Stimulated activated CD4-positive, alpha-beta T cell treated with anti-CD3 and anti-CD28 coated beads, Interleukin-15, amount 100 ng/mL, for 1 hour (primary cell): ENCODE results near the gene ADGRV1.

Experiments
- DNase-seq, 2 donors: peaks; one replicate each; pipeline ENCODE4 v3.0.0-alpha.2; 2020; ENCODE audit warnings: low read depth in 1 of 2, low spot score in 1 of 2

The ADGRV1 gene, protein sequence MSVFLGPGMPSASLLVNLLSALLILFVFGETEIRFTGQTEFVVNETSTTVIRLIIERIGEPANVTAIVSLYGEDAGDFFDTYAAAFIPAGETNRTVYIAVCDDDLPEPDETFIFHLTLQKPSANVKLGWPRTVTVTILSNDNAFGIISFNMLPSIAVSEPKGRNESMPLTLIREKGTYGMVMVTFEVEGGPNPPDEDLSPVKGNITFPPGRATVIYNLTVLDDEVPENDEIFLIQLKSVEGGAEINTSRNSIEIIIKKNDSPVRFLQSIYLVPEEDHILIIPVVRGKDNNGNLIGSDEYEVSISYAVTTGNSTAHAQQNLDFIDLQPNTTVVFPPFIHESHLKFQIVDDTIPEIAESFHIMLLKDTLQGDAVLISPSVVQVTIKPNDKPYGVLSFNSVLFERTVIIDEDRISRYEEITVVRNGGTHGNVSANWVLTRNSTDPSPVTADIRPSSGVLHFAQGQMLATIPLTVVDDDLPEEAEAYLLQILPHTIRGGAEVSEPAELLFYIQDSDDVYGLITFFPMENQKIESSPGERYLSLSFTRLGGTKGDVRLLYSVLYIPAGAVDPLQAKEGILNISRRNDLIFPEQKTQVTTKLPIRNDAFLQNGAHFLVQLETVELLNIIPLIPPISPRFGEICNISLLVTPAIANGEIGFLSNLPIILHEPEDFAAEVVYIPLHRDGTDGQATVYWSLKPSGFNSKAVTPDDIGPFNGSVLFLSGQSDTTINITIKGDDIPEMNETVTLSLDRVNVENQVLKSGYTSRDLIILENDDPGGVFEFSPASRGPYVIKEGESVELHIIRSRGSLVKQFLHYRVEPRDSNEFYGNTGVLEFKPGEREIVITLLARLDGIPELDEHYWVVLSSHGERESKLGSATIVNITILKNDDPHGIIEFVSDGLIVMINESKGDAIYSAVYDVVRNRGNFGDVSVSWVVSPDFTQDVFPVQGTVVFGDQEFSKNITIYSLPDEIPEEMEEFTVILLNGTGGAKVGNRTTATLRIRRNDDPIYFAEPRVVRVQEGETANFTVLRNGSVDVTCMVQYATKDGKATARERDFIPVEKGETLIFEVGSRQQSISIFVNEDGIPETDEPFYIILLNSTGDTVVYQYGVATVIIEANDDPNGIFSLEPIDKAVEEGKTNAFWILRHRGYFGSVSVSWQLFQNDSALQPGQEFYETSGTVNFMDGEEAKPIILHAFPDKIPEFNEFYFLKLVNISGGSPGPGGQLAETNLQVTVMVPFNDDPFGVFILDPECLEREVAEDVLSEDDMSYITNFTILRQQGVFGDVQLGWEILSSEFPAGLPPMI (N-terminal part only)

DNA sequence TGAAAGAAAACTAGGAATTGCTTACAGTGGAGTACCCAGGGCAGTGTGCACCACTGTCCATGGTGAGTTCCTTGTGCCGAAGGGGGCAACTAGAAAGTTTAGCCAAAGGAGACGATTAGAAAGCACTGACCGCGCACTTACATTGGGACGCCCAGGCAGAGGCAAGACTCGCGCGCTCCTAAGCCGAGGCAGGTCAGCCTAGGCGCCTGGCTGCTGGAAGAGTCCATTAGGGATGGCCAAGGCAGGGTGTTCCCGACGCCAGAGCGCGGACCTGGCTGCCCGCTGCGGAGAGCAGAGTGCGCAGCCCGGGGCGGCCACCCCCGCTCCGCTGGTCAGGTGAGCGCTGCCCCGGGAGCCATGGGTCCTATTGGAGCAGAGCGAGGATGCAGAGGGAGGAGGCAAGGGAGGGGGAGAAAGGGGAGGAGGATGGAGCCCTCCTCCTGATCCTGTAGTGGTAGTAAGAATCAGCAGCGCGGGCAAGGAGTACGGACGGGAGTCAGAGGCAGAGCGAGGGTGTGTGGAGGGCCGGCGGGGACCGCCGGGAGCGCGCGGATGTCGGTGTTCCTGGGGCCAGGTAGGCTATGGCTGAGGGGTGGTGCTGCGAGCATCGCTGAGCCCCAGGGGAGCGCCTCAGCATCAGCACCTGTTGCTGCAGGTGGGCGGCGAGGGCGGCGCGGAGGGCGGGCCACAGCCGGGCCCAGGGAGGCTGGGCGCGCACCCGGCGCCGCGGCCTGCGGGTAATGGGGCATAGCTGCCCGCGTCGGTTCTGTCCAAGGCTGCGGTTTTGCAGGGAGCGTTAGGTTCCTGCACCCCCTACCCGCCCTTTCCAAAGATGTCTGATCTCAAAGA lies at the start of gene ADGRV1:
TSS of gene ADGRV1 (plus strand) at position 454 of the 849 bp plus-strand sequence. CDS start at position 553, 99 bp downstream.
- no peak for DNase-seq

DNA sequence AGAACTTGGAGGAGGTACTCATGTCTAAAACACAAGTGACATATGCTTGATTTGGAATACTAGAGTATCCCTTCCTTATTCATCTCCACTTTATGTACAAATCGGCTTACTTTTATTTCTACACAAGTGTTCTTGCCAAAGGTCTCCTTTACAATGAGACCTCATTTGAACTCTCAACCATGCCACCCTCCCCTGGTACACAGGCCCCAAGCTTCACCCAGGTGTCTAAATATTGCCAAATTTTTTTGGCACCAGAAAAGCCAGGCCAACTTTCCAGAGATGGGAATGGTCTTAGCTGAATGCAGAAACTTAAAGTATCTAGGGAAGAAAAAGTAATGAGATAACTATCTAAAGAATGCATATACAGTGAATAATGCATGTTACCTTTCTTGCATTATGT lies 48.2 kb upstream of the ADGRV1 start:
- no peak for DNase-seq

DNA sequence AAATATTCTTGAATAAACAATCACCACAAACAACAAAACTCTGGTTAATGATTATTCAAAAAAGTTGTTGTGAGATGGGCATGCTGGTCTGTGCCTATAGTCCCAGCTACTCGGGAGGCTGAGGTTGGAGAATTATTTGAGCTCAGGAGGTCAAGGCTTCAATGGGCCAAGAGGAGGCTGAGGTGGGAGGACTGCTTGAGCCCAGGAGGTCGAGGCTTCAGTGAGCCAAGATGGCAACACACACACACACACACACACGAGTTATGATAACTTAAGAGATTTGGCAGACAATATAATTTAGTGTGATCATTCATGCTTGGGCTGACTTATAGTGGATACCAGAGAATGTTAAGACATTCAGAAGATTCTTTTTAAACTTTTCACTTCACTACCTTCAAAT lies 44.1 kb upstream of the ADGRV1 start:
- DNase-seq: no peak

- DNase-seq: no peak
Measured at GRCh38 chr5:90518661-90519060, 39.9 kb upstream of the ADGRV1 start.

GRCh38 chr5:90519081-90519480 lies 39.5 kb upstream of the ADGRV1 start:
- no peak for DNase-seq

DNA sequence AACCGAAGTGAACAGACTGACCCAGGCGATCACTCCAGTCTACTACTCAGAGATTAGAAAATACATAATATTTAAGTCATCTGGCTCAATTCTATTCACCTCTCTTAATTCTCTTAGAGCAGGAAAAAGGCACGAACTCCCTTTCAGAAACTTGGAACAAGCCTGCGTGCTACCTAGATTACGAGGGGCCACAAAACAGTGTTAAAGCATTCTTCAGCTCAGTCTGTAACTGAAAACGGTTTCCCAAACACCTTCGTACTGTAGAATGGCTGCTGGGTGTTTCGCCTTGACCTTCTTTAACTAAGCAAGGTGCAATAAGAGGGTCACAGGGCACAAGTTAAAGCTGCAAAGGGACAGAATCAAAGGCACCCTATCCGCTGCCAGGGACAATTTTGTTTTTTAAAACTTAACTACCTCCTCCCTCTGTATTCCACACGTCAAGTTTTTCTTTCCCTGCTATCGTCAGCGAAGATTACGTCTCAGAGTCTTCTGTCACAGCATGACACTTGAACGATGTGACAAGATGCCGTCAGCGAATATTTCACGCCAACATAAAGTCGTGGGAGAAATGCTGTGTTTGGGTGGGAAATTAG lies 29.9 kb upstream of the ADGRV1 start:
- DNase-seq: no peak

DNA sequence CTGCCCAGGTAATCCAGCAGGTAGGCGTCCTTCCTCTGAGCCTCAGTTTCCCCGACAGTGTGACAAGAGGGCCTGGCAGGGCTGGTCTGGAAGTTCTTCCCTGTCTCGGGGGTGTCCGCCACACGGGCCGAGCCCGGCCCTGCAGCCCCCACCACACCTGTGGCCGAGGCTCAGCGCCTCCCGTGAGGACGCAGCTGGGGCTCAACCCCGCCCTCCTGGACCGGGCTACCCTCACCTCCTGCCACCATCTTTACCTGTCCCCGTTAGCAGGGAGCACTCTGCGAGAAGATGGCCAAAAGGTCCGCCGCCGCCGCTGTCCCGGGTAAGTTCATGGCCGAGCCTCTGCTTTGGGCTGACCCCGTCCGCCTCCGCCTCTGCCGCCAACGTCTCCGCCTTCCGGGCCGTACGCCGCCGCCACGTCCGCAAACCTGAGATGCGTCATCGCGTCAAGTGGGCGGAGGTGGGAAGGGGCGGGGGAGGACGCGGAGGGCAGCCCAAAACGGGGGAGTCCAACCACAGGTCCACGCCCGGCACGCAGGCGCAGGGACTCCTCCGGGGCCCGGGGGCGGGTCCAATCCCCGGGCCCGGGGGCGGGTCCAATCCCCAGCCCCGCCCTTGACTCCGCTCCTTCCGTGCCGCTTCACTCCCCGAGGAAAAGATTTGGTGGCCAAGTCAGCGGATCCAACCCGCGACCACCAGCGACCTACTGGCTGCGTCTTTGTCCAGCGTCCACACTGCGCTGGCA lies 29.2 kb upstream of the ADGRV1 start, which contains the start of gene LYSMD3:
TSS of gene LYSMD3 (minus strand) at position 391 of the 745 bp plus-strand sequence. CDS start 4,295 bp downstream, outside the sequence.
- DNase-seq: peak; percentile 93 to 94

GRCh38 chr5:90529939-90530677 lies 28.5 kb upstream of the ADGRV1 start:
- peak in 1 of 2 donors; percentile 12 for DNase-seq

DNA sequence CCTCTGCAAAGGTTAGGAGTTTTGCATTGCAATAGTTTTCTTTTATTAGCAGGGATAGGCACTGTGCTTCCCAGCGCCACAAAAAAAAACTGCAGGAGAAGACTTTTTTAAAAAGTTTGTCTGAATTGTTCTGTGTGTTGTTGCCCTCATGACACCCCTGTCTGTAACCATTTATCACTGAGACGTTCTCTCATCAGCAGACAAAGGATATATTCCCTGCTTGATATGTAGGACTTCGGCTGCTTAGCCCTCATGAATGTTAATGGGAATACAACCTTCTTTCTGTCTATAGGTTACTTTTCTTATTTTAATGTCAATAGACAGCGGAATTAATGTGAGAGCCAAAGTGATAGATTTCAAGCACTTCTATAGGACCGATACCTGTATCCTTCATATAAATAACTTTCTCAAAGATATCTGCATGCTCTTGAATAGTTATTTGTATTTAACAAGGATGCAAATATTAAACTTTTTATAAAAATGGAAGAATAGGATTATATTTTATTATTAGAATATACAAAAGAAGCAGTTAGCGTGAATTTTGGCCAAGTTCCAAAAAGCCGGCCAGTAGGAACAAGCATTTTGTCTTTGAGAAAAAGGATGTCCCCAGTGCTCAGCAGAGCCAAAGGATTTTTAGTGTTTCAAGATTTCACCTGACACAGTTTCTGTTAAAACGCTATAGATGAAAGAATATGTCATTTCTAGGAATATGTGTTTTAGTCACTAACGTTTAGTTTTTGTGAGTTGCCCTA lies 27.7 kb upstream of the ADGRV1 start:
- no peak for DNase-seq

- DNase-seq: no peak
Measured at GRCh38 chr5:90533794-90534193, 24.8 kb upstream of the ADGRV1 start.

GRCh38 chr5:90534922-90535321 lies 23.7 kb upstream of the ADGRV1 start:
- DNase-seq: no peak

GRCh38 chr5:90542827-90543519 lies 15.6 kb upstream of the ADGRV1 start:
- no peak for DNase-seq

DNA sequence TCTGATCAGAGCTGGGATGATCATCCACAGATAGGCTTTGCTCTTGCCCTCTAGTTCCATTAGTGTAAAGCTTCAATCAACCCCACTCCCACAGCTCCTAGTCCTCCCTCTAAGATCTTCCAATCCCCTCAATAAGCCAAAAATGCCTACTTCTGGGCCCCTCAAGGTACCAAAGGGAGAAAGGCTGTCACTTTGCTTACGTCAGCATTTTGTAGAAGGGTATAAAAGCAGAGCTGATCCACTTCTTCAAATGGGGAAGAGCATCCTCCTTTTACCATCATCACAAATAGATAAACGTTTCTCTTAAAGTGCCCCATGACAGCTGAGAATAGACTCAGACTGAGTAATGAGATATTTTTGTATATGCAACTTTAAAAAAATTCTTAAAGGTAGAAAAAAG lies 13.1 kb upstream of the ADGRV1 start:
- DNase-seq: no peak

GRCh38 chr5:90546216-90546837 lies 12.3 kb upstream of the ADGRV1 start:
- no peak for DNase-seq

GRCh38 chr5:90547072-90547536 lies 11.5 kb upstream of the ADGRV1 start:
- no peak for DNase-seq

DNA sequence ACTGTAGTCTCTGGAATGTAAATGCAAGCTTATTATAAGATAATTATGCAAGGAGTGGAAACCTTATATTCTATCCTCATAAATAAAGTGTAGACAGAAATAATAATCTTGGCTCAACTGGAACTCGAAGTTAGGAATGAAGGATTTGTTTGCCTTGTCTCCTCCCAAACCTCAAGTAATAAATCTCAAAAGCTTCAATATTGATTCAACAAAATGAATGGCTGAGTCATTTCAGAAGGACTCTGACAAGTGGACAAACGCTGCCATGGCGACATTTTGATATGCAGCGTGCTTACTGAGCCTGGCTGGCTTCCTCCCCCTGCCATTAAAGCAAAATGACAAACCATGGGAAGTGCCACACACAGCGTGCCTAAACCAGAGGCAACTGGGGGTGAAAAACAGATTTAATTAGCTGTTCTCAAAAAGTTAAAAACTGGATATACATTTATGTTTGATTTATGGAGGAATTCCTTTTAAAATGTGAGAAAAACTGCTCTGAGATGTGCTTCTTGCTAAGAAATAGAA lies 10.5 kb upstream of the ADGRV1 start:
- DNase-seq: no peak
